Right atrium auricular region (tissue), 2 donors: ENCODE results near the gene GTF3A. TPM values are rescaled to one million over a fixed set of nuclear protein-coding genes. Genes with fewer than 3 reads are reported as not detected.

Source experiments
- DNase-seq: peaks from one replicate; pipeline ENCODE4 v3.0.0-alpha.2; 2019; ENCODE audit warnings: low spot score
- H3K27ac ChIP-seq, 2 donors: fragments of 200-600 bp; sonication (generic); 1 replicate in 1 of 2; 2 replicates in 1 of 2; pipeline ENCODE4 v1.5.1; 2016 to 2019
- H3K27me3 ChIP-seq, 2 donors: fragments of 200-600 bp; sonication (generic); one replicate each; pipeline versions ENCODE4 v1.5.1 to v1.6.0; 2017 to 2019
- H3K36me3 ChIP-seq: fragments of 200-600 bp; sonication (generic); one replicate; pipeline ENCODE4 v1.5.1; 2016
- H3K4me1 ChIP-seq, 2 donors: fragments of 200-600 bp; sonication (generic); one replicate each; pipeline versions ENCODE4 v1.5.1 to v1.6.0; 2017 to 2019
- H3K4me3 ChIP-seq, 2 donors: fragments of 200-600 bp; sonication (generic); 1 replicate in 1 of 2; 2 replicates in 1 of 2; pipeline ENCODE4 v1.5.1; 2017 to 2019; ENCODE audit warnings: mild to moderate bottlenecking in 1 of 2, moderate library complexity in 1 of 2
- H3K9me3 ChIP-seq, 2 donors: fragments of 200-600 bp; sonication (generic); one replicate each; pipeline ENCODE4 v1.5.1; 2019
- total RNA-seq, 2 donors: library from RNA; depleted of rRNA; stranded (reverse); fragments of >200 nt; gene quantifications; one replicate each; pipeline ENCODE4 v1.1.0, GENCODE V29; 2016
- TF ChIP-seq, protein P1 (sequence below), 2 donors: fragments of 200-600 bp; sonication (generic); IDR thresholded peaks; one replicate each; pipeline ENCODE4 v1.5.1; 2019; ENCODE audit warnings: antibody characterized with exemption in 2 of 2

The GTF3A gene
- total RNA-seq, 2 donors from 2014 or later: 227 to 327 TPM

GRCh38 chr13:27408074-27408473 lies 16.3 kb upstream of the GTF3A start:
- no peak overlapping the region for H3K27ac ChIP-seq
- no peak for DNase-seq
- TF ChIP-seq, protein P1, sequence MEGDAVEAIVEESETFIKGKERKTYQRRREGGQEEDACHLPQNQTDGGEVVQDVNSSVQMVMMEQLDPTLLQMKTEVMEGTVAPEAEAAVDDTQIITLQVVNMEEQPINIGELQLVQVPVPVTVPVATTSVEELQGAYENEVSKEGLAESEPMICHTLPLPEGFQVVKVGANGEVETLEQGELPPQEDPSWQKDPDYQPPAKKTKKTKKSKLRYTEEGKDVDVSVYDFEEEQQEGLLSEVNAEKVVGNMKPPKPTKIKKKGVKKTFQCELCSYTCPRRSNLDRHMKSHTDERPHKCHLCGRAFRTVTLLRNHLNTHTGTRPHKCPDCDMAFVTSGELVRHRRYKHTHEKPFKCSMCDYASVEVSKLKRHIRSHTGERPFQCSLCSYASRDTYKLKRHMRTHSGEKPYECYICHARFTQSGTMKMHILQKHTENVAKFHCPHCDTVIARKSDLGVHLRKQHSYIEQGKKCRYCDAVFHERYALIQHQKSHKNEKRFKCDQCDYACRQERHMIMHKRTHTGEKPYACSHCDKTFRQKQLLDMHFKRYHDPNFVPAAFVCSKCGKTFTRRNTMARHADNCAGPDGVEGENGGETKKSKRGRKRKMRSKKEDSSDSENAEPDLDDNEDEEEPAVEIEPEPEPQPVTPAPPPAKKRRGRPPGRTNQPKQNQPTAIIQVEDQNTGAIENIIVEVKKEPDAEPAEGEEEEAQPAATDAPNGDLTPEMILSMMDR (IDR thresholded peaks at IDR 0.05): no peak

GRCh38 chr13:27409013-27409412 lies 15.4 kb upstream of the GTF3A start:
- no peaks in the 10 kb centered on the region for H3K27me3 ChIP-seq
- no peaks in the 10 kb centered on the region for H3K9me3 ChIP-seq
- no peak overlapping the region for H3K4me3 ChIP-seq
- no peaks in the 10 kb centered on the region for H3K36me3 ChIP-seq
- DNase-seq: no peak
- H3K27ac ChIP-seq: no peak overlapping the region
- TF ChIP-seq, protein P1 (IDR thresholded peaks at IDR 0.05): no peak
- no peaks in the 10 kb centered on the region for H3K4me1 ChIP-seq

More at GRCh38 chr13:27408074-27408473, 16.3 kb upstream of the GTF3A start:
- H3K36me3 ChIP-seq: no peaks in the 10 kb centered on the region
- H3K9me3 ChIP-seq: no peaks in the 10 kb centered on the region
- no peaks in the 10 kb centered on the region for H3K27me3 ChIP-seq
- H3K4me1 ChIP-seq: peaks cover 0 to 8% of the 10 kb centered on the region in 2 donors
- H3K4me3 ChIP-seq: no peak overlapping the region

GRCh38 chr13:27411341-27411740 lies 13.1 kb upstream of the GTF3A start:
- Histone ChIP-seq H3K4me1 (peaks cover 0 to 6% of the 10 kb centered on the region in 2 donors), H3K27me3 (no peaks in the 10 kb centered on the region), H3K27ac (no peak overlapping the region), H3K4me3 (no peak overlapping the region), H3K36me3 (no peaks in the 10 kb centered on the region), H3K9me3 (no peaks in the 10 kb centered on the region)
- TF ChIP-seq, protein P1 (IDR thresholded peaks at IDR 0.05): no peak
- DNase-seq: no peak

GRCh38 chr13:27415116-27415515 lies 9.3 kb upstream of the GTF3A start:
- Histone ChIP-seq H3K9me3 (no peaks in the 10 kb centered on the region), H3K4me3 (no peak overlapping the region), H3K27ac (no peak overlapping the region), H3K27me3 (no peaks in the 10 kb centered on the region), H3K36me3 (no peaks in the 10 kb centered on the region), H3K4me1 (peaks cover 0 to 6% of the 10 kb centered on the region in 2 donors)
- DNase-seq: no peak
- TF ChIP-seq, protein P1 (IDR thresholded peaks at IDR 0.05): no peak

- Histone ChIP-seq H3K36me3 (no peaks in the 10 kb centered on the region), H3K4me1 (peaks cover 0 to 14% of the 10 kb centered on the region in 2 donors), H3K27me3 (no peaks in the 10 kb centered on the region), H3K27ac (no peak overlapping the region), H3K9me3 (no peaks in the 10 kb centered on the region), H3K4me3 (no peak overlapping the region)
- no peak for DNase-seq
- TF ChIP-seq, protein P1 (IDR thresholded peaks at IDR 0.05): no peak
Measured at GRCh38 chr13:27419328-27419727, 5.1 kb upstream of the GTF3A start.
